NCI-H345 treated with DMSO at 0.1 percent for 48 hours (cell line): ENCODE data around the gene SNTG2.
"Not testable (repeated sequence)": the region's sequence is repeated elsewhere in the genome, so short reads cannot be mapped to it uniquely, and the experiment has no call there.

ENCODE experiments used
- DNase-seq: peaks from one replicate; lab custom pipeline; 2025; ENCODE audit not compliant: unreplicated experiment; lab: John Stamatoyannopoulos, UW

Gene SNTG2

GRCh38 chr2:1170241-1170640 lies 219.6 kb downstream of the SNTG2 start:
- no peak for DNase-seq

GRCh38 chr2:1170711-1171110 lies 220.1 kb downstream of the SNTG2 start:
- DNase-seq = no peak

- DNase-seq = no peak
Measured at GRCh38 chr2:1173528-1173927, 222.9 kb downstream of the SNTG2 start.

GRCh38 chr2:1181893-1182292 lies 231.2 kb downstream of the SNTG2 start:
- DNase-seq = no peak

GRCh38 chr2:1183300-1183699 lies 232.7 kb downstream of the SNTG2 start:
- DNase-seq = no peak

- DNase-seq = no peak
Measured at GRCh38 chr2:1186421-1186820, 235.8 kb downstream of the SNTG2 start.

GRCh38 chr2:1187189-1187588 lies 236.5 kb downstream of the SNTG2 start:
- no peak for DNase-seq

GRCh38 chr2:1192121-1192520 lies 241.5 kb downstream of the SNTG2 start:
- DNase-seq = no peak

GRCh38 chr2:1193801-1194200 lies 243.2 kb downstream of the SNTG2 start:
- no peak for DNase-seq

- no peak for DNase-seq
Measured at GRCh38 chr2:1203772-1204171, 253.1 kb downstream of the SNTG2 start.

- DNase-seq = no peak
Measured at GRCh38 chr2:1205853-1206252, 255.2 kb downstream of the SNTG2 start.

- DNase-seq = no peak
Measured at GRCh38 chr2:1207962-1208510, 257.4 kb downstream of the SNTG2 start.

GRCh38 chr2:1208522-1208921 lies 257.9 kb downstream of the SNTG2 start:
- no peak for DNase-seq

GRCh38 chr2:1209246-1209645 lies 258.6 kb downstream of the SNTG2 start:
- no peak for DNase-seq

GRCh38 chr2:1209761-1210160 lies 259.1 kb downstream of the SNTG2 start:
- no peak for DNase-seq

- DNase-seq = no peak
Measured at GRCh38 chr2:1210352-1210751, 259.7 kb downstream of the SNTG2 start.

- no peak for DNase-seq
Measured at GRCh38 chr2:1219901-1220573, 269.4 kb downstream of the SNTG2 start.

- no peak for DNase-seq
Measured at GRCh38 chr2:1222056-1222455, 271.4 kb downstream of the SNTG2 start.

- DNase-seq = no peak
Measured at GRCh38 chr2:1223791-1224190, 273.1 kb downstream of the SNTG2 start.

GRCh38 chr2:1224901-1225300 lies 274.3 kb downstream of the SNTG2 start:
- DNase-seq = no peak

- DNase-seq = peak; percentile 95
Measured at GRCh38 chr2:1226766-1227165, 276.1 kb downstream of the SNTG2 start.

GRCh38 chr2:1227274-1227900 lies 276.7 kb downstream of the SNTG2 start:
- peak; percentile 95 for DNase-seq

GRCh38 chr2:1229596-1229995 lies 278.9 kb downstream of the SNTG2 start:
- not testable (repeated sequence) for DNase-seq
